Caki2 (cell line): ENCODE measurements around the gene SNX15. TPM values are rescaled to one million over a fixed set of nuclear protein-coding genes. Genes with fewer than 3 reads are reported as not detected.

ENCODE experiments used
- total RNA-seq: library from RNA; depleted of rRNA; stranded (reverse); fragments of >200 nt; shearing (Covaris generic); gene quantifications from 2 replicates; pipeline ENCODE4 v1.2.3, GENCODE V29; 2014; ENCODE audit warnings: low replicate concordance; rRNA removed

SNX15 gene
- total RNA-seq, 1 experiment from 2014 or later, result 16.8 TPM

Other genes with a start within 250 kb of the SNX15 start
- gene SF1, start 248.9 kb upstream of the SNX15 start, total RNA-seq, result 43.2 and 95.5 TPM in 2 replicates
- 12.9 and 14.4 TPM in 2 replicates for gene MAP4K2, start 224.2 kb upstream of the SNX15 start, total RNA-seq
- gene MEN1, start 216.9 kb upstream of the SNX15 start, total RNA-seq, result 5.3 and 5.4 TPM in 2 replicates
- 0.12 and 1.1 TPM in 2 replicates for gene CDC42BPG, start 182.8 kb upstream of the SNX15 start, total RNA-seq
- 53.4 and 68.3 TPM in 2 replicates for gene EHD1, start 148.8 kb upstream of the SNX15 start, total RNA-seq
- 4.8 and 11.1 TPM in 2 replicates for gene ATG2A, start 110.2 kb upstream of the SNX15 start, total RNA-seq
- gene PPP2R5B, start 102.8 kb upstream of the SNX15 start, total RNA-seq, result 13.2 and 16.0 TPM in 2 replicates
- gene GPHA2, start 91.5 kb upstream of the SNX15 start, total RNA-seq, result not detected in 2 replicates
- gene MAJIN, start 55.3 kb upstream of the SNX15 start, total RNA-seq, result 0.38 TPM in 1 of 2 replicates, not detected in the other
- 2.3 TPM in 1 of 2 replicates, not detected in the other for gene BATF2, start 30.5 kb upstream of the SNX15 start, total RNA-seq
- gene ARL2, start 13.3 kb upstream of the SNX15 start, total RNA-seq, result 118 and 140 TPM in 2 replicates
- 63.6 and 72.7 TPM in 2 replicates for gene SAC3D1, start 13.8 kb downstream of the SNX15 start, total RNA-seq
- gene NAALADL1, start 31.1 kb downstream of the SNX15 start, total RNA-seq, result 0.88 TPM in 1 of 2 replicates, not detected in the other
- 41.7 and 63.4 TPM in 2 replicates for gene CDCA5, start 56.6 kb downstream of the SNX15 start, total RNA-seq
- 39.6 and 78.3 TPM in 2 replicates for gene ZFPL1, start 56.8 kb downstream of the SNX15 start, total RNA-seq
- 115 and 146 TPM in 2 replicates for gene VPS51, start 68.8 kb downstream of the SNX15 start, total RNA-seq
- gene TM7SF2, start 84.4 kb downstream of the SNX15 start, total RNA-seq, result 8.1 and 19.1 TPM in 2 replicates
- gene ZNHIT2, start 90.3 kb downstream of the SNX15 start, total RNA-seq, result 11.4 and 16.5 TPM in 2 replicates
- gene FAU, start 94.7 kb downstream of the SNX15 start, total RNA-seq, result 139 and 153 TPM in 2 replicates
- 66.7 and 84.9 TPM in 2 replicates for gene MRPL49, start 94.9 kb downstream of the SNX15 start, total RNA-seq
- gene SYVN1, start 107.1 kb downstream of the SNX15 start, total RNA-seq, result 4.3 and 5.4 TPM in 2 replicates
- not detected in 2 replicates for gene SPDYC, start 142.8 kb downstream of the SNX15 start, total RNA-seq
- gene CAPN1, start 154.5 kb downstream of the SNX15 start, total RNA-seq, result 67.8 and 128 TPM in 2 replicates
- 8.7 and 15.5 TPM in 2 replicates for gene POLA2, start 234.5 kb downstream of the SNX15 start, total RNA-seq